GM23338 (cell line): ENCODE data around the gene RGS17. TPM values are rescaled to one million over a fixed set of nuclear protein-coding genes. Genes with fewer than 3 reads are reported as not detected.

Experiments
- ATAC-seq: fragments of 200-7000 bp; cut with Tn5 transposase; 3 replicates; pipeline ENCODE4 v1.9.1; 2020
- DNase-seq: peaks from one replicate; pipeline ENCODE4 v3.0.0-alpha.2; 2015; ENCODE audit warnings: low spot score
- H2AFZ ChIP-seq: fragments of 200-600 bp; sonication (generic); 2 replicates; pipeline ENCODE4 v1.8.0; 2016; ENCODE audit warnings: antibody characterized with exemption, mild to moderate bottlenecking, moderate library complexity
- H3F3A ChIP-seq: fragments of 200-600 bp; sonication (generic); replicated peaks from 2 replicates; pipeline ENCODE4 v1.8.0; 2017; ENCODE audit warnings: antibody characterized with exemption, mixed run types, low read depth
- H3K27ac ChIP-seq: fragments of 200-600 bp; sonication (generic); 2 replicates; pipeline ENCODE4 v1.6.1; 2016; ENCODE audit warnings: low read depth
- H3K27me3 ChIP-seq: fragments of 200-600 bp; sonication (generic); 2 replicates; pipeline ENCODE4 v1.8.0; 2016; ENCODE audit warnings: mild to moderate bottlenecking, mixed run types, moderate library complexity; ENCODE audit not compliant: insufficient read depth
- H3K36me3 ChIP-seq: fragments of 200-600 bp; sonication (generic); 2 replicates; pipeline ENCODE4 v1.8.0; 2016; ENCODE audit warnings: mild to moderate bottlenecking; ENCODE audit not compliant: insufficient read depth
- H3K4me1 ChIP-seq: fragments of 200-600 bp; sonication (generic); 2 replicates; pipeline ENCODE4 v1.8.0; 2016; ENCODE audit warnings: mild to moderate bottlenecking, moderate library complexity; ENCODE audit not compliant: insufficient read depth
- H3K4me2 ChIP-seq: fragments of 200-600 bp; sonication (generic); 2 replicates; pipeline ENCODE4 v1.7.1; 2017; ENCODE audit warnings: mixed run types
- H3K4me3 ChIP-seq: fragments of 200-600 bp; sonication (generic); 2 replicates; pipeline ENCODE4 v1.6.1; 2016; ENCODE audit warnings: mixed run types
- H3K79me2 ChIP-seq: fragments of 200-600 bp; sonication (generic); replicated peaks from 2 replicates; pipeline ENCODE4 v1.8.0; 2017; ENCODE audit warnings: mild to moderate bottlenecking; ENCODE audit not compliant: insufficient read depth
- H3K9me2 ChIP-seq: fragments of 200-600 bp; sonication (generic); 2 replicates; pipeline ENCODE4 v1.8.0; 2017; ENCODE audit not compliant: insufficient read depth
- H4K20me1 ChIP-seq: fragments of 200-600 bp; sonication (generic); replicated peaks from 2 replicates; pipeline ENCODE4 v1.8.0; 2017; ENCODE audit warnings: mild to moderate bottlenecking; ENCODE audit not compliant: insufficient read depth
- H3K27ac Mint-ChIP-seq: 2 replicates; pipeline ENCODE4 v1.8.0; 2020; ENCODE audit warnings: inconsistent platforms, mild to moderate bottlenecking, moderate library complexity, mixed read lengths
- H3K27me3 Mint-ChIP-seq: 3 replicates; pipeline ENCODE4 v1.8.0; 2022; ENCODE audit warnings: low read depth, mild to moderate bottlenecking, moderate library complexity, mixed read lengths, inconsistent platforms; ENCODE audit not compliant: insufficient read depth, poor library complexity
- H3K36me3 Mint-ChIP-seq: 3 replicates; pipeline ENCODE4 v1.8.0; 2021; ENCODE audit warnings: low read depth, mild to moderate bottlenecking, inconsistent platforms, moderate library complexity, mixed read lengths
- H3K4me1 Mint-ChIP-seq: 3 replicates; pipeline ENCODE4 v1.8.0; 2020; ENCODE audit warnings: mild to moderate bottlenecking, inconsistent platforms, mixed read lengths
- H3K4me3 Mint-ChIP-seq: 3 replicates; pipeline ENCODE4 v1.8.0; 2021; ENCODE audit warnings: moderate library complexity, mild to moderate bottlenecking, inconsistent platforms, mixed read lengths
- H3K9me3 Mint-ChIP-seq: 3 replicates; pipeline ENCODE4 v1.8.0; 2020; ENCODE audit warnings: moderate library complexity, mild to moderate bottlenecking, inconsistent platforms, mixed read lengths
- CREB1 ChIP-seq: fragments of 250-450 bp; sonication (Bioruptor Pico); IDR thresholded peaks from 2 replicates; pipeline ENCODE4 v1.5.0; 2020; ENCODE audit warnings: low read depth, mild to moderate bottlenecking, moderate library complexity
- EZH2 ChIP-seq: fragments of 200-600 bp; sonication (generic); IDR thresholded peaks from one replicate; pipeline ENCODE4 v1.8.0; 2017; ENCODE audit warnings: antibody characterized with exemption, mild to moderate bottlenecking, low read depth; ENCODE audit not compliant: unreplicated experiment
- EZH2phosphoT487 ChIP-seq: fragments of 200-600 bp; sonication (generic); IDR thresholded peaks from one replicate; pipeline ENCODE4 v1.8.1; 2018; ENCODE audit warnings: antibody characterized with exemption; ENCODE audit not compliant: unreplicated experiment
- JUNB ChIP-seq: IDR thresholded peaks from one replicate; pipeline ENCODE4 v1.6.1; 2016; ENCODE audit warnings: antibody characterized with exemption; ENCODE audit not compliant: unreplicated experiment
- NANOG ChIP-seq: IDR thresholded peaks from 2 replicates; pipeline ENCODE4 v1.6.1; 2016; ENCODE audit warnings: antibody characterized with exemption, borderline replicate concordance
- POLR2AphosphoS5 ChIP-seq: IDR thresholded peaks from 2 replicates; pipeline ENCODE4 v1.6.1; 2016; ENCODE audit warnings: antibody characterized with exemption, low read depth
- REST ChIP-seq: IDR thresholded peaks from one replicate; pipeline ENCODE4 v1.6.1; 2018; ENCODE audit warnings: antibody characterized with exemption; ENCODE audit not compliant: unreplicated experiment
- STAT1 ChIP-seq: IDR thresholded peaks from one replicate; pipeline ENCODE4 v1.6.1; 2016; ENCODE audit warnings: antibody characterized with exemption; ENCODE audit not compliant: unreplicated experiment
- ZNF114 ChIP-seq: fragments of 250-450 bp; sonication (Bioruptor Pico); IDR thresholded peaks from 2 replicates; pipeline ENCODE4 v1.5.0; 2020; ENCODE audit warnings: mild to moderate bottlenecking, moderate library complexity
- ZNF331 ChIP-seq: fragments of 250-450 bp; sonication (Bioruptor Pico); IDR thresholded peaks from 2 replicates; pipeline ENCODE4 v1.5.0; 2020; ENCODE audit warnings: low read depth, mild to moderate bottlenecking, moderate library complexity
- polyA plus RNA-seq: library from polyadenylated mRNA; unstranded; fragments of >200 nt; fragmentation: Nextera tagmentation; extraction: Ambion mirVana; gene quantifications from 2 replicates; pipeline ENCODE4 v1.2.1, GENCODE V29; 2016
- total RNA-seq: library from RNA; depleted of rRNA; stranded (reverse); fragments of >200 nt; shearing (Covaris generic); gene quantifications from 2 replicates; pipeline ENCODE4 v1.2.3, GENCODE V29; 2014
- TF ChIP-seq, protein P1 (sequence below): fragments of 250-450 bp; sonication (Bioruptor Pico); IDR thresholded peaks from 2 replicates; pipeline ENCODE4 v1.5.0; 2020; ENCODE audit warnings: mild to moderate bottlenecking, moderate library complexity
- TF ChIP-seq, protein P2 (sequence below): IDR thresholded peaks from 2 replicates; pipeline ENCODE4 v1.6.1; 2016; ENCODE audit warnings: antibody characterized with exemption
- TF ChIP-seq, protein P3 (sequence below), 2 experiments: fragments of 200-600 bp in 1 of 2; sonication (generic) in 1 of 2; conservative IDR thresholded peaks; 2 replicates each; pipeline versions ENCODE4 v1.5.1 to v1.6.1; 2016 to 2017; ENCODE audit warnings: antibody characterized with exemption in 2 of 2, low read depth in 2 of 2, mild to moderate bottlenecking in 2 of 2, moderate library complexity in 1 of 2

Gene RGS17
- total and polyA plus RNA-seq, 2 experiments from 2014 or later: 12.1 to 12.3 TPM

GRCh38 chr6:153088796-153089195 lies 42.3 kb downstream of the RGS17 start:
- Mint-ChIP-seq H3K4me1 (no peaks in the 10 kb centered on the region), H3K9me3 (no peaks in the 10 kb centered on the region)

More at GRCh38 chr6:153088796-153089195, 42.3 kb downstream of the RGS17 start:
- Histone ChIP-seq H3K36me3 (no peaks in the 10 kb centered on the region), H3F3A (no peaks in the 10 kb centered on the region), H2AFZ (no peak overlapping the region), H4K20me1 (no peaks in the 10 kb centered on the region), H3K4me1 (no peaks in the 10 kb centered on the region), H3K9me2 (no peaks in the 10 kb centered on the region), H3K27ac (no peak overlapping the region), H3K27me3 (no peaks in the 10 kb centered on the region), H3K4me3 (no peak overlapping the region), H3K79me2 (no peaks in the 10 kb centered on the region), H3K4me2 (no peak overlapping the region)
- H3K27me3 Mint-ChIP-seq: no peaks in the 10 kb centered on the region
- H3K27ac Mint-ChIP-seq: no peak overlapping the region
- TF ChIP-seq, protein P1, sequence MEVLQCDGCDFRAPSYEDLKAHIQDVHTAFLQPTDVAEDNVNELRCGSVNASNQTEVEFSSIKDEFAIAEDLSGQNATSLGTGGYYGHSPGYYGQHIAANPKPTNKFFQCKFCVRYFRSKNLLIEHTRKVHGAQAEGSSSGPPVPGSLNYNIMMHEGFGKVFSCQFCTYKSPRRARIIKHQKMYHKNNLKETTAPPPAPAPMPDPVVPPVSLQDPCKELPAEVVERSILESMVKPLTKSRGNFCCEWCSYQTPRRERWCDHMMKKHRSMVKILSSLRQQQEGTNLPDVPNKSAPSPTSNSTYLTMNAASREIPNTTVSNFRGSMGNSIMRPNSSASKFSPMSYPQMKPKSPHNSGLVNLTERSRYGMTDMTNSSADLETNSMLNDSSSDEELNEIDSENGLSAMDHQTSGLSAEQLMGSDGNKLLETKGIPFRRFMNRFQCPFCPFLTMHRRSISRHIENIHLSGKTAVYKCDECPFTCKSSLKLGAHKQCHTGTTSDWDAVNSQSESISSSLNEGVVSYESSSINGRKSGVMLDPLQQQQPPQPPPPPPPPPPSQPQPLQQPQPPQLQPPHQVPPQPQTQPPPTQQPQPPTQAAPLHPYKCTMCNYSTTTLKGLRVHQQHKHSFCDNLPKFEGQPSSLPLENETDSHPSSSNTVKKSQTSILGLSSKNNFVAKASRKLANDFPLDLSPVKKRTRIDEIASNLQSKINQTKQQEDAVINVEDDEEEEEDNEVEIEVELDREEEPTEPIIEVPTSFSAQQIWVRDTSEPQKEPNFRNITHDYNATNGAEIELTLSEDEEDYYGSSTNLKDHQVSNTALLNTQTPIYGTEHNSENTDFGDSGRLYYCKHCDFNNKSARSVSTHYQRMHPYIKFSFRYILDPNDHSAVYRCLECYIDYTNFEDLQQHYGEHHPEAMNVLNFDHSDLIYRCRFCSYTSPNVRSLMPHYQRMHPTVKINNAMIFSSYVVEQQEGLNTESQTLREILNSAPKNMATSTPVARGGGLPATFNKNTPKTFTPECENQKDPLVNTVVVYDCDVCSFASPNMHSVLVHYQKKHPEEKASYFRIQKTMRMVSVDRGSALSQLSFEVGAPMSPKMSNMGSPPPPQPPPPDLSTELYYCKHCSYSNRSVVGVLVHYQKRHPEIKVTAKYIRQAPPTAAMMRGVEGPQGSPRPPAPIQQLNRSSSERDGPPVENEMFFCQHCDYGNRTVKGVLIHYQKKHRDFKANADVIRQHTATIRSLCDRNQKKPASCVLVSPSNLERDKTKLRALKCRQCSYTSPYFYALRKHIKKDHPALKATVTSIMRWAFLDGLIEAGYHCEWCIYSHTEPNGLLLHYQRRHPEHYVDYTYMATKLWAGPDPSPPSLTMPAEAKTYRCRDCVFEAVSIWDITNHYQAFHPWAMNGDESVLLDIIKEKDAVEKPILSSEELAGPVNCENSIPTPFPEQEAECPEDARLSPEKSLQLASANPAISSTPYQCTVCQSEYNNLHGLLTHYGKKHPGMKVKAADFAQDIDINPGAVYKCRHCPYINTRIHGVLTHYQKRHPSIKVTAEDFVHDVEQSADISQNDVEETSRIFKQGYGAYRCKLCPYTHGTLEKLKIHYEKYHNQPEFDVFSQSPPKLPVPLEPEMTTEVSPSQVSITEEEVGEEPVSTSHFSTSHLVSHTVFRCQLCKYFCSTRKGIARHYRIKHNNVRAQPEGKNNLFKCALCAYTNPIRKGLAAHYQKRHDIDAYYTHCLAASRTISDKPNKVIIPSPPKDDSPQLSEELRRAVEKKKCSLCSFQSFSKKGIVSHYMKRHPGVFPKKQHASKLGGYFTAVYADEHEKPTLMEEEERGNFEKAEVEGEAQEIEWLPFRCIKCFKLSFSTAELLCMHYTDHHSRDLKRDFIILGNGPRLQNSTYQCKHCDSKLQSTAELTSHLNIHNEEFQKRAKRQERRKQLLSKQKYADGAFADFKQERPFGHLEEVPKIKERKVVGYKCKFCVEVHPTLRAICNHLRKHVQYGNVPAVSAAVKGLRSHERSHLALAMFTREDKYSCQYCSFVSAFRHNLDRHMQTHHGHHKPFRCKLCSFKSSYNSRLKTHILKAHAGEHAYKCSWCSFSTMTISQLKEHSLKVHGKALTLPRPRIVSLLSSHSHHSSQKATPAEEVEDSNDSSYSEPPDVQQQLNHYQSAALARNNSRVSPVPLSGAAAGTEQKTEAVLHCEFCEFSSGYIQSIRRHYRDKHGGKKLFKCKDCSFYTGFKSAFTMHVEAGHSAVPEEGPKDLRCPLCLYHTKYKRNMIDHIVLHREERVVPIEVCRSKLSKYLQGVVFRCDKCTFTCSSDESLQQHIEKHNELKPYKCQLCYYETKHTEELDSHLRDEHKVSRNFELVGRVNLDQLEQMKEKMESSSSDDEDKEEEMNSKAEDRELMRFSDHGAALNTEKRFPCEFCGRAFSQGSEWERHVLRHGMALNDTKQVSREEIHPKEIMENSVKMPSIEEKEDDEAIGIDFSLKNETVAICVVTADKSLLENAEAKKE (CRISPR knock-in tag): no peak
- TF ChIP-seq ZNF114 (CRISPR knock-in tag) (no peak), JUNB (no peak), REST (no peak), EZH2 (no peak), EZH2phosphoT487 (no peak), ZNF331 (CRISPR knock-in tag) (no peak), POLR2AphosphoS5 (no peak), NANOG (no peak), STAT1 (no peak), CREB1 (CRISPR knock-in tag) (no peak)
- TF ChIP-seq, protein P2, sequence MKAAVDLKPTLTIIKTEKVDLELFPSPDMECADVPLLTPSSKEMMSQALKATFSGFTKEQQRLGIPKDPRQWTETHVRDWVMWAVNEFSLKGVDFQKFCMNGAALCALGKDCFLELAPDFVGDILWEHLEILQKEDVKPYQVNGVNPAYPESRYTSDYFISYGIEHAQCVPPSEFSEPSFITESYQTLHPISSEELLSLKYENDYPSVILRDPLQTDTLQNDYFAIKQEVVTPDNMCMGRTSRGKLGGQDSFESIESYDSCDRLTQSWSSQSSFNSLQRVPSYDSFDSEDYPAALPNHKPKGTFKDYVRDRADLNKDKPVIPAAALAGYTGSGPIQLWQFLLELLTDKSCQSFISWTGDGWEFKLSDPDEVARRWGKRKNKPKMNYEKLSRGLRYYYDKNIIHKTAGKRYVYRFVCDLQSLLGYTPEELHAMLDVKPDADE: no peak
- TF ChIP-seq, protein P3, sequence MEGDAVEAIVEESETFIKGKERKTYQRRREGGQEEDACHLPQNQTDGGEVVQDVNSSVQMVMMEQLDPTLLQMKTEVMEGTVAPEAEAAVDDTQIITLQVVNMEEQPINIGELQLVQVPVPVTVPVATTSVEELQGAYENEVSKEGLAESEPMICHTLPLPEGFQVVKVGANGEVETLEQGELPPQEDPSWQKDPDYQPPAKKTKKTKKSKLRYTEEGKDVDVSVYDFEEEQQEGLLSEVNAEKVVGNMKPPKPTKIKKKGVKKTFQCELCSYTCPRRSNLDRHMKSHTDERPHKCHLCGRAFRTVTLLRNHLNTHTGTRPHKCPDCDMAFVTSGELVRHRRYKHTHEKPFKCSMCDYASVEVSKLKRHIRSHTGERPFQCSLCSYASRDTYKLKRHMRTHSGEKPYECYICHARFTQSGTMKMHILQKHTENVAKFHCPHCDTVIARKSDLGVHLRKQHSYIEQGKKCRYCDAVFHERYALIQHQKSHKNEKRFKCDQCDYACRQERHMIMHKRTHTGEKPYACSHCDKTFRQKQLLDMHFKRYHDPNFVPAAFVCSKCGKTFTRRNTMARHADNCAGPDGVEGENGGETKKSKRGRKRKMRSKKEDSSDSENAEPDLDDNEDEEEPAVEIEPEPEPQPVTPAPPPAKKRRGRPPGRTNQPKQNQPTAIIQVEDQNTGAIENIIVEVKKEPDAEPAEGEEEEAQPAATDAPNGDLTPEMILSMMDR (conservative IDR thresholded peaks at IDR 0.05; ENCODE audit: low read depth in 2 of 2): no peak
- ATAC-seq: no peak
- no peak overlapping the region for H3K4me3 Mint-ChIP-seq
- no peak for DNase-seq
- H3K36me3 Mint-ChIP-seq: no peaks in the 10 kb centered on the region
